Esophagus mucosa (tissue), 1 donor: ENCODE measurements around the gene NIT1. TPM values are rescaled to one million over a fixed set of nuclear protein-coding genes. Genes with fewer than 3 reads are reported as not detected.
A peak's percentile ranks its signal among the peaks of the same experiment; 100 is the strongest.

Experiments
- ATAC-seq: fragments of 200-7000 bp; cut with Tn5 transposase; one replicate; pipeline ENCODE4 v1.9.1; 2020
- total RNA-seq: library from RNA; stranded (reverse); gene quantifications from one replicate; pipeline ENCODE4 v1.2.4, GENCODE V29; 2023
- donor health status: DM: yes; HTN: yes; CAD: no.

The NIT1 gene
- total RNA-seq, 1 donor from 2014 or later: 26.4 TPM

- no peak for ATAC-seq
These were observed 33.3 kb upstream of the NIT1 start for GRCh38 chr1:161084597-161084988.

DNA sequence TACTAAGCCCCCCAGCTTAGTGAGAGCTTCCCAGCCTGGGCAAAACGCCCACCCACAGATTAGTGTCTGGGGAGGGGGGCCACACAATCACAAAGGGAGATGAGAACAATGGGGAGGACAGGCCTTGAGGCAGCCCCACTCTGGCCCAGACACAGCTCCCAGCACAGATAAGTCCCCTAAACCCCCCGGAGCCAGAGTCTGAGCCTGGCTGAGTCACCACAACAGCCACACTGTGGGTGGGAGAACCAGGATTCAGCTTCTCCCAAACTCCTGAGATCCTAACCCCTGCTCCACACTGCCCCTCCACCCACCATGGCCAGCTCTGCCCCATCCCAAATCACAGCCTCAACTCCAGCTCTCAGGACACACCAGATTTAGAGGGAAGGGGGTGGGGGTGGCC lies 32.7 kb upstream of the NIT1 start:
- no peak for ATAC-seq

DNA sequence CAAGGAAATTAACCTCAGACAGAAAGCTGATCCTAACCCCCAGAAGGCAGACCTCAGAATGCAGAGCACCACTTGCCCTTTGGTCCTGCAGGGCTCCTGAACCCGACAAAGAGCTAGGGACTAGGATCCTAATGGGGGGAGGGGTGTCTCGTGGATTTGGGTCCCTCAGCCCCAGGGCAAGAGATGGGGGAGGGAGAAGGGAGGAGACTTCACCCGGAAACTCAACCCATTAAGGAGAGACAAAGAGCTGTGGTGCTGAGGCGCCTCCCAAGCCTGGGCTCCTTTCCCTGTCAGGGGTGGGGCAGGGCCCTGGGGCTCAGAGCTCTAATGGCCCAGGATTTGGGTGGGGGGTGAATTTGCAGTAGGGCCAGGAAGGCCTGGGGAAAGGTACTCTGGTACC lies 31.4 kb upstream of the NIT1 start:
- peak; percentile 34 for ATAC-seq

GRCh38 chr1:161088587-161089110 lies 29.3 kb upstream of the NIT1 start:
- peak; percentile 60 for ATAC-seq

DNA sequence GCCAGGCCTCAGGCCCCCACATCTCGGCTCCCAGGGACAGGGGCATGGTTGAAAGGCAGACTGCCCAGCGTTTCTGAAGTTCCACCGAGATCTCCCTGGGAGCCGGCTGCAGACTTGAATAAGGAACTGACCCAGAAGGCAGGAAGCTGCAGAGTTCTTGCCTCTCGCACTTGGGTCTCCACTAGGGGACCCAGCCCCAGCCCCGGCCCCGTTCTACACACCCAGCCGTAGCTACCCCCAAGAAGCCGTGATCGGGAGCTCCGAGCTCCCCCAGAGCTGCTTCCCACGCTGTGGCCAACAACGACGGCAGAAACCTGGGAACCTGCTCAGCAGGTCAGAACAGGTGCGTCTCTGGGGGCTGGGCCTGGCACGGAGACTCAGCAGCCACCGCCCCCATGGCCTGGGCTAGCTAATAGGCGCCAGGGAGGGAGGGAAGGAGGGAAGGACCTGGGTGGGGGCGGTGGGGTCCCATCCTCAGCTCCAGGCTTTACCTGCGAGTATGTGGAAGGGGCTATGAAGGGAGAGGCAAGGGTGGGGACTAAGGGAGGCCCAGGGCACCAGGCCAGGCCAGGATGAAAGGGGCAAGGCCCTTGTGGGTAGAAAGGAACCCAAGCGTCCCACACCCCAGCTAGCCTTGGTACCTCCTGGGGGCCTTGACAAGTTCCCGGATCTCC lies 28.5 kb upstream of the NIT1 start, which contains the start of gene NECTIN4:
NECTIN4 (minus strand) TSS at position 308 of the 674 bp plus-strand sequence; CDS start at position 46, 262 bp downstream.
- ATAC-seq: peak; percentile 78

DNA sequence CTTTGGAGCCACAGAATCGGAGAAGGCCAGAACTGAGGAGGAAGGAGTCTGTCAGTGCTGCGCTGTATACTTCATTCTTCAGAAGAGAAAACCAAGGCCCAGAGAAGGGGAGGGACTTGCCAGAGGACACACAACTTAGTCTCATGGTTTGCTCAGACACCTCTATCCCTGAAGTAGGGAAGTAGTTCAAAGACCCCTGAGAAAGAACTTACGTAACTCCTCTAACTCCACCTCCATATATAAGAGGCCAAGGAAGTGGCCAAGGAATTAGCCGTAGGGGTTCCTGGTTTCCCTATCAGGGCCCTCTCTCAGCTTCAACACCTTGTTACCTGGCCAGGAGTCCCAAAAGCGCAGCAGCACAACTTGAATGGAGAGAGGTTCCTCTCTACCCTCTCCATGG lies 28.0 kb upstream of the NIT1 start:
- no peak for ATAC-seq

DNA sequence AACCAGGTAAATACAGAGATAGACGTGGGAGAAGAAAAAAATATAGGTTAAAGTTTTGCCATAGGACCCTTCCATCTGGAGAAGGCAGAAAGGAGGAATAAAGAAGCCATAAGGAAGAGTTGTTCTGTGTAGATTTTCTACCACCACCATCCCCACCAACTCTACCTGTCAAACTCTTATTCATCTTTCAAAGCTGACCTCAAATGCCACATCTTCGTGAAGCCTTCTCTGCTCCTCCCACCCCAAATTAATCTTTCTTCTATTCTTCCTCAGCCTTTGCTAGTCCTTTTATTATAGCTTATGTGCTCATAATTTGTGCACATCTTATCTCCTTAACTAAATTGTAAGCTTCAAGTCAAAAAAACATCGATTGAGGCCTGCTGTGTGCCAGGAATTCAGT lies 27.3 kb upstream of the NIT1 start:
- ATAC-seq: no peak

DNA sequence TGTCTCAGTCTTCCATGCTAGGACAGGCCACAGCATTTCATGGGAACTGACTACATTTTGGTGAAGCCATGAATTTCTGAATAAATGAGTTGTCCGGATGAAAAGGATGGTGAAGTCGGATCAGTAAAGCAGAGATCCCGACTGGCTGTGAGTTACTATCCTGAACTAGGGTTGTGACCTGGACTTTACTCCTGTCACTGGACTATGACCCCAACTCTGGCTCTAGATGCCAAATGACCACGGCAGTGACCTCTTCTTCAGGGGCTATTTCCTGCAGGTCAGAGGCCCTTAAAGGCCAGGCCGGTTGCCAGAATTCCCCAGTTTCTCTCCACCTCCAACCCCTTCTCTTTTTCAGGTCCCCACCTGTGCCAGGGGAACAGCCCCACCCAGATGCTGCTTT lies 26.8 kb upstream of the NIT1 start:
- ATAC-seq: no peak

DNA sequence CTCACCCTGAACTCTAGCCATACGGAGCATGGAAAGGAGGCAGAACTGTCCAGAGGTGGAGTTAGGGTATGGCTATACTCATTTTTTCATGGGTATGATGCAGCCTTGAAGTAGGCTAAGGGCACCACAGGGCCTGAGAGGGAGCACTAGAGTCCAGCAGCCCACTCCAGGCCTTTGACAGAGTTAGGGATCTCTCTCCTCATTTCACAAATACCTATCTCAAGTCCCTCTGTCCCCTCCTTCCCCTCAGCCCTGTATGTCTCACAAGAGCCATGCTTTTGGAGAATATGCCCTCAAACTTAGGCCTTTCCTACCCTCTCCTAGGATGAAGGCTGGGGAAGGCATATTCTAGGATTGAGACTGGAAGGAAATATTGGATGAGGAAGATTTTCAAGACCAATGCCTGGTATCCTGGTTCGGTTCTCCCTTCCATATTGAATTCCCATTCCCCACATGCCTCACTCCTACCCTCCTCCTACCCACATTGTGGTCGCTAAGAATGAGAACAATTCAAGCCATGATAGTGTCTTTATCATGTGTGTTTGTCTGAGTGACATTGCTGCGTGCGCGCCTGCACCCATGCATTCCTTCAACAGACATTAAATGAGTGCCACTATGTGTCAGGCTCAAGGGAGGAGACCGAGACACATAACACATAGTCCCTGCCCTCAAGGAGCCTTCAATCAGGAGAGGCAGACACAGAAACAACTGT lies 26.0 kb upstream of the NIT1 start:
- peak; percentile 1 for ATAC-seq

DNA sequence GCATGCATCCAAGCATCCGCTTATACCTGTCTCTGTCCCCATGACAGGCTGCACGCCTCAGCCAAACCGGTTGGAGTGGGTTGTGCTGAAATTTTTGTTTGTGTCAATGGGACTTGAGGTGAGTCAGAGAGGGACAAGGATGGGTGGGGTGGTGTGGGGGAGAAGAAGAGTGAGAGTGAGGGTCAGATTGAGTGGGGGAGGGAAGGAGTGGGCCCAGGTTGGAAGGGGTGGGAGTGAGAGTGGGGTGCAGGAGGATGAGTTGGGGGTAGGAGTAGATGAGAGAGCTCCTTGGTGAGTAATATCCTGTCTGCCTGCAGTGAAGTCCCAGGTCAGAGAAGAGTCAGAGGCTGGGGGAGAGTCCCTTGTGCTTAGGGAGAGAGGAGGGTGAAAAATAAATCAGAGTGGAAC lies 25.3 kb upstream of the NIT1 start:
- ATAC-seq: peak; percentile 67

- ATAC-seq: no peak
These were observed 23.4 kb upstream of the NIT1 start for GRCh38 chr1:161094481-161094880.

GRCh38 chr1:161095230-161095629 lies 22.7 kb upstream of the NIT1 start:
- ATAC-seq: no peak

DNA sequence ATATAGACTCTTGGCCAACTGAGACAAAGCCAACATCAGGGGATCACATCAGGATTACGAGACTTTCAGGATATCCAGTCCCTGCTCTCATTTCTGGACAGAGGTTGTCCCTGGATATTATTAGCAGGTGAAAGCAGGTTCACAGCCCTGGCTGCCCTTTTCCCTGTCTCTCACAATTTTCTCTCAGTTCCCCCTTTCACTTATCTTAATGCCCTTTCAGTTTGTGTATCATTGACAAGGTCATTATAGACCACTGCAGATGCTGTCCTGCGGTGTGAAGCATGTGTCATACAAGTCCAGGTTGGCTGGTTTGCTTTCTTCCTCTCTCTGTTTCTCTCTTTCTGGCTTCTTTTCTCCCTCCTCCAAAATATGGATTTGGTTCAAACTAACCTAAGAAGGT lies 21.9 kb upstream of the NIT1 start:
- no peak for ATAC-seq

- ATAC-seq: peak; percentile 65
These were observed 21.4 kb upstream of the NIT1 start for GRCh38 chr1:161096530-161096929.

- peak; percentile 72 for ATAC-seq
These were observed 19.5 kb upstream of the NIT1 start, which contains the start of gene KLHDC9 for GRCh38 chr1:161098210-161099068. Gene KLHDC9 (plus strand): TSS chr1:161098361. CDS start chr1:161098536, 175 bp downstream.

DNA sequence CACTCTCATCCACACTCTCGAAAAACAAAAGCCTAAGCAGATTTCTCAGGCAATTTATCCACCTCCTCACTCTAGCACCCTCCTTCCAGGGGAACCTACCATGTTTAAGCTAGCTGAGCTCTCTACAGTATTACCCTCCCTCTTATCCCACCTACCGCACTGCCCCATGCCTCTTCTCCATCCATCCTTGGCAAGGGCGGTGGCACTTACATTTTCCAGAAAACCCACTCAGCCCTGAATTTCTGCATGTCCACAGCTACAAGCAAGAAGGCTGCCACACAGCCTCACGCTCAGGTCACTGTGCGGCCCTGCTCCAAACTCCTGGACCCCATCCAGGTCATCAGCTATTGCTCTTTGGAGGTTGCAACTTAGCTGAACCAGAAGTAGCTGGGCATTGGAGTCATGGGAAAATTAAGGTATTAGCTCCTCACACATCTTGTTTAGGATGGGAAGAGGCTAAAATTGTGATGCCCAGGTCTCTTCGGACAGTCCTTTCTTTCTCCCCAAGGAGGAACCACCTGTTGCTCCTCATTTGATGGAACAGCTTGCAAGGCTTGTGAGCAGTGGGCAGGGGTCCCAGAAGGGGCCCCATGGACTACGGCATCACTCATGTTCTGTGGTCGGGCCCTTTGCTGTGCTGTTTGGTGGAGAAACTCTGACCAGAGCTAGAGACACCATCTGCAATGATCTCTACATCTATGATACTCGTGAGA lies 18.7 kb upstream of the NIT1 start:
- ATAC-seq: no peak

DNA sequence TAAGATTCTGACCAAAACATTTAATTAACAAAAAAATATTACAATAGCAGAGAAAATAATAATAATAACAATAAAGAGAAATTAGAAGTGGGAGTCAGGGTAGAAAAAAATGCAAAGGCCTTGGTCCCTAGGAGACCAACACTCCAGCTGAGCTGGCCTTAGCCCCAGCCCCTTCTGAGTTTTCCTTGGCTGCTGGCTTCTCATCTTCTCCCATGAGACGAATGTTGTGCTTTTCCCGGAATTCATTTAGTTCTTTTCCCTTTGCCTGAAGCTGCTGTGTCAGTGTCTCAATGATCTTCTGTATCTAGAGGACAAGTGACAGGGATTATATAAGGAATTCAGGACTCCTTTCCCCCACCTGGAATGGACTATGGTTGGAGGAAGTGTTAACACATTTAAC lies 17.3 kb upstream of the NIT1 start:
- ATAC-seq: no peak

GRCh38 chr1:161106431-161106830 lies 11.5 kb upstream of the NIT1 start:
- no peak for ATAC-seq

DNA sequence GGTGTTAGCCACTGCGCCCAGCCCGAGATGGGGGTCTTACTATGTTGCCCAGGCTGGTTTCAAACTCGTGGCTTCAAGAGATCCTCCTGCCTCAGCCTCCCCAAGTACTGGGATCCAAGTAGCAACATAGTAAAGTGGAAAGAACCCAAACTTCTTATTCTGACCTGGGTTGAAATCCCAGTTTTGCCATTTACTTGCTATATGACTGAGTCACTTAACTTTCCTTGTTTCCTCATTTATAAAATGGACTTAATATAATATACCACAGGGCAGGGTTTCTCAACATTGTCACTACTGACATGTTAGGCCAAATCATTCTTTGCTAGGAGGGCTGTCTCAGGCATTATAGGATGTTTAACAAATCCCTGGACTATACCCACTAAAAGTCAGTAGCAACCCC lies 6.8 kb upstream of the NIT1 start:
- no peak for ATAC-seq

- ATAC-seq: no peak
These were observed 6.4 kb upstream of the NIT1 start for GRCh38 chr1:161111527-161111926.

- ATAC-seq: no peak
These were observed 4.0 kb upstream of the NIT1 start for GRCh38 chr1:161113915-161114314.

DNA sequence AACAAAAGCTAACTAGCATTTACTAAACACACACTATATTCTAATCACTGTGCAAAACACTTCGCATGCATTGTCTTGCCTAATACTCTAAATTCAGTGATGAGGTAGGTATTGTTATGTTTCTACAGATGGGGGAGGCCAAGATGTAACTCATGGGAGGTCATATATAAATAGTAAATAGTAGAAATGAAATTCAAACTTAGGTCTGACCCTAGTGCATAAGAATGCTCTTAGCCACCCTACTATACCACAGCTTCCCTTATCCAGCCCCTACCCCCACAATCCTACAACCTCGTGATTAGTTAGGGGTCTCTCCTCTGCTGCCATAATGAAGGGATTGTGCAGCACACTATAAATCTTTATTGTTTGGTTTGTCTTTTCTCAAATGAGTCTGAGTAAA lies 3.3 kb upstream of the NIT1 start:
- no peak for ATAC-seq
